HG02571 (cell line): ENCODE measurements around the gene C16orf90.
A peak's percentile ranks its signal among the peaks of the same experiment; 100 is the strongest.

ENCODE experiments used
- ATAC-seq: cut with Tn5 transposase; IDR thresholded peaks from one replicate; pipeline ENCODE4 v1.9.1; 2021; ENCODE audit warnings: mild to moderate bottlenecking, moderate library complexity; ENCODE audit not compliant: unreplicated experiment

C16orf90 gene

DNA sequence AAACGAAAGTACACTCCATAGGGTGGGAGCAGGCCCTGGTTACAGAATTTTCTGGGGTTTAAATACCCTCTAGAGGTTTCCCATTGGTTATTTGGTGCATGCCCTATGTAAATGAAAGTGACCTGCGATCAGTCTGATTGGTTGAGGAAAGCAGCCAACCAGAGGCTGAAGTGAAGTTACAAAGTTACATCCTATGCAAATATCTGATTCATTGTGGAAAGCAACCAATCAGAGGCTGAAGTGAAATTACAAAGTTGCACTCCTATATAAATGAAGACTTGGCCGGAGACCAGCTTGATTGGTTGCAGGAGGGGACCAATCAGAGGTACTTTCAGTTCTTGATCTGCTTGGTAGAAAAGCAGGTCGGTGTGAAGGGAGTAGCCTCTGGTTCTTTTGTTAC, 27.4 kb downstream of the C16orf90 start:
- ATAC-seq = no peak

GRCh38 chr16:3467182-3467581, 28.1 kb downstream of the C16orf90 start:
- no peak for ATAC-seq

DNA sequence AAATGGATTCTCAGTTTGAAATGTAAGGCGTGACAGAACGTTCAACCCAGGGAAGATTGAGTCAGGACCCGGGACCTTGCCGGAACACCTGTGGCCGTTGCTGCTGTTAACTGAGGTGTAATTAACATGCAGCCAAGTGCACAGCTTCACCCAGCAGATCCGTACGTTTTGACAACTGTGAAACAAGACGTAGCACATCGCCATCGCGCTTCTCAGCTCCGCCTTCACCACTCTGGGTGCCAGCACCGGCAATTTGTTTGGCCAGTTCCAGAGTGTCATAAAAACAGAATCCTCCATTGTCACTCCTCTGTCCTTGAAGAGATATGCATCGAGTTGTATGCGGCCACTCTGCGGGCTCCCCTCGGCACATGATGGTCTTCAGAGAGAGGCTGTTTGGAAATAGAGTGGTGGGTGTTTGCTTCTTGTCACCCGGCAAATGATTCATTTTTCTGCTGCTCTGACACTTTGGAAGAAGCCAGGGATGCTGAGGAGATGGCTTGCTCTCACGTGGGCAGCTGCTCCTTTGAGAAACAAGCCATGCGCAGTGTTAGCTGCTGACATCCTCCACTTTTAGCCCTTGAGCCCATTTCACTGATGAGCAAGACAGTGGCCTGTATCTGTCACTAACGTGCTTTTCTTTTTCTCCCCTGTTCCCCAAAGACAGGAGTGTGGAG, 29.2 kb downstream of the C16orf90 start:
- no peak for ATAC-seq

- no peak for ATAC-seq
These were observed 30.0 kb downstream of the C16orf90 start for GRCh38 chr16:3465301-3465700.

- no peak for ATAC-seq
These were observed 34.1 kb downstream of the C16orf90 start for GRCh38 chr16:3461151-3461550.

GRCh38 chr16:3460585-3460984, 34.7 kb downstream of the C16orf90 start:
- ATAC-seq = no peak

- no peak for ATAC-seq
These were observed 35.2 kb downstream of the C16orf90 start for GRCh38 chr16:3460121-3460520.

DNA sequence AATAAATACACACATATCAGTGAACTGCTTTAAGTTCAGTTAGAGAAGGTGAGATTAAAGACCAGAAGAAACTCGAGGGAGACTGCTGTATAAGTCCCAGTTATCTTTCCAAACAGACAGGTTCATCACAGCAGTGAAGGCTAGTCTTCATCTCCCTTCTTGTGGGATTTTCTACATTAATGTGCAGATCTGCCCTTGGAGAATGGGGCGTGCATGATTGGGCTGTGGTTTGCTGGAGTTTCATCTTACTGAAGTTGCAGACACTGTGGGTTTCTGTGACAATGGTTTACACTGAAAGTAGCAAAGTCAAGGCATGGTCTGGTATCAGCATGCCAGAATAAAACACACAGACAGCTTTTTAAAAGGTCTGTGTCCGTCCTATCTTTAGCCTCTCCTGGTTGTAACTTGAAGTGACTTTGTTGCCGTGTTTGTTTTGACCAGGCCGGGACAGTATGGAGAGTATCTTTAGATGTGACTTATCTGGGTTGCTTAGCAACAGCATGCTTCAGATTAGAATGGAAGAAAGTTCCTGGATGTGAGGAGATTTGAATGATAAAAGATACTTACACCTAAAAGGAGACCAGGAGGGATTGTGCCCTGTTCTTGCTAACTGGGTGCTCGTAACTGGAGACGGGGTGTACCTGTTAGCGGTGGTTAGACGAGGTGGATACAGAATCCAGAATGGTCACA, 35.7 kb downstream of the C16orf90 start:
- no peak for ATAC-seq

GRCh38 chr16:3458852-3459361, 36.4 kb downstream of the C16orf90 start:
- no peak for ATAC-seq

DNA sequence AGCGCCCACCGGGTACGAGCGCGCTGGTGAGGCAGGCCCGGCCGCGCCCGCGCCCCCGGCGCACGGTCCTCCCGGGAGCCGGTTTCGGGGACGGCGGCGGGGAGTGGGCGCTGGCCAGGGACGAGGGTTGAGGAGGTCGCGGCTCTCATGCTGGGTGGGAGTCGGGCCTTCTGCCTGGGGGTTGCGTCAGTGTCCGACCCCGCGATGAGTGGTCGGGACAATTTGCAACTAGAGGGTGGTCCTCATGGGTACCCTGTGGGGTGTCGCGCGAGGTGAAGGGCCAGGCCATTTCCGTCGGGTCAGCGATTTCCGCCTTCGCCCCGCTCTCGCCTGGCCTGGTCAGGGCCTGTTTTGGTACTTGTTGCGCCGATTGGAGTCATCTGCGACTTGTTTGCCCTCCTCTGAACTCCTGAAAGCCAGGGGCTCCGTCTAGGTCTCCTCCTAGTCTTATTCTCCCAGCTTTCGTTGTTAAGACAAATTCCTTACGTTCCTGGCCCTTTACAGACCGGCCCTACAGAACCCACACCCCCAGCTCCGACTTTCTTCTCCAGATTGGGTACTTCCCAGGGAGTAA, 36.9 kb downstream of the C16orf90 start:
- peak; percentile 9 for ATAC-seq

GRCh38 chr16:3457434-3458252, 37.6 kb downstream of the C16orf90 start:
- ATAC-seq = peak; percentile 77

DNA sequence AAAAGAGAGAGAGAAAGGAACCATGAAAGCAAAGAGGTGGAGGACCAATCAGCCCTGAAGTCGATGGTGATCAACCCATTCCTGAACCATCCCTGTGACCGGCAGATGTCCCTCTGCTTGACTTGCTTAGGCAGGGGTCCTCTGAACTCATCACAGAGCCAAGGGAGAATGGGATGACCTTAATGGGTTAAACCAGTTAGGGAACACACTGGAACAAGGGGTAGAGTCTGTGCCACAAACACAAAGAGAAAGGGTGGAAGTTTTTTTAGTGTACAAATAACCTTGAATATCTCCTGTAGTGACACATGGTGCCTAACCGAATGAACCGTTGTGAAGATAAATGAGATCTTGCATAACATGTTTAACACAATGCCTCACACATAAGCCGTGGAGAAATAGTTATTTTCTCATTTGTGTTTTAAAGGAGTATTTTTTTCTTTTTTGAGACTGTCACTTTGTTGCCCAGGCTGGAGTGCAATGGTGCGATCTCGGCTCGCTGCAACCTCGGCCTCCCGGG, 40.6 kb downstream of the C16orf90 start:
- no peak for ATAC-seq

- no peak for ATAC-seq
These were observed 41.2 kb downstream of the C16orf90 start for GRCh38 chr16:3454093-3454492.

DNA sequence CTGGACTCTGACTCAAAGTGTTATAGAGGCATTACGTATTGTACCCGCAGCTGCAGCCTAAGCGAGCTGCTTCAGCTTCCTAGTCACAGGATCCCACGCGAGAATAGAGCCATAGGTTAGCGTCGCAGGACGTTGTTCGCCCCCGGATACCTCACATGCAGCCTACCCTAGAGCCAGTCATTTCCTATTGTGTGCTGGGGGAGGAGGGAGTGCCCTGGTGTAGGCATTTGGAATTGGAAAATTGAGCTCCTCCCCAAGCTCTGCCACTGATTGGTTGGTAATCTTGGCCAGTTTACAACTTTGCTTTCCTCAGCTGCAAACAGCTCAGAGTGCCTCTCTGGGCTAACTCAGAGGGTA, 51.3 kb downstream of the C16orf90 start:
- ATAC-seq = peak; percentile 12
